ENCODE results near the gene NPBWR2. TPM values are rescaled to one million over a fixed set of nuclear protein-coding genes. Genes with fewer than 3 reads are reported as not detected.

Gene NPBWR2
- total and polyA plus RNA-seq, 4 donors, result not detected

- H3K27me3 ChIP-seq (ENCODE audit: control insufficient read depth in 4 of 4, insufficient read depth in 4 of 4, low read length in 3 of 4), result no peaks in the 10 kb centered on the region
- peaks cover 27 to 63% (median 52%) of the 10 kb centered on the region in 4 donors for H3K4me1 ChIP-seq (ENCODE audit: control insufficient read depth in 4 of 4, insufficient read depth in 4 of 4, low read length in 3 of 4)
- peak overlapping the region; percentile 64 to 74 for H3K27ac ChIP-seq (ENCODE audit: low read depth in 1 of 2, low read length in 2 of 2)
- 26% methylated on average over 12 of the region's 12 CpGs for WGBS
- H3K36me3 ChIP-seq (ENCODE audit: control insufficient read depth in 4 of 4, insufficient read depth in 3 of 4, low read depth in 1 of 4, low read length in 3 of 4), result no peaks in the 10 kb centered on the region
- DNase-seq (ENCODE audit: low spot score), result peak; percentile 51
- TF ChIP-seq MAX (IDR thresholded peaks at IDR 0.05) (no peak), YY1 (IDR thresholded peaks at IDR 0.05) (peak; percentile 19), SP1 (IDR thresholded peaks at IDR 0.05) (peak; percentile 31), GABPA (IDR thresholded peaks at IDR 0.05 in 1 of 2, conservative IDR thresholded peaks at IDR 0.05 in 1 of 2) (no peak), NR2F2 (IDR thresholded peaks at IDR 0.05) (no peak), TAF1 (conservative IDR thresholded peaks at IDR 0.05) (no peak), EGR1 (IDR thresholded peaks at IDR 0.05; ENCODE audit: low read depth in 2 of 2) (no peak), HNF4A (conservative IDR thresholded peaks at IDR 0.05) (peak; percentile 26 to 69), ATF3 (IDR thresholded peaks at IDR 0.05) (no peak), FOXA1 (IDR thresholded peaks at IDR 0.05) (no peak), FOXA2 (IDR thresholded peaks at IDR 0.05) (no peak), RXRA (IDR thresholded peaks at IDR 0.05) (peak; percentile 67 to 90), JUND (IDR thresholded peaks at IDR 0.05) (peak in 1 of 2 donors; percentile 64), HNF4G (IDR thresholded peaks at IDR 0.05) (no peak), RAD21 (IDR thresholded peaks at IDR 0.05) (no peak)
- TF ChIP-seq, protein P1, sequence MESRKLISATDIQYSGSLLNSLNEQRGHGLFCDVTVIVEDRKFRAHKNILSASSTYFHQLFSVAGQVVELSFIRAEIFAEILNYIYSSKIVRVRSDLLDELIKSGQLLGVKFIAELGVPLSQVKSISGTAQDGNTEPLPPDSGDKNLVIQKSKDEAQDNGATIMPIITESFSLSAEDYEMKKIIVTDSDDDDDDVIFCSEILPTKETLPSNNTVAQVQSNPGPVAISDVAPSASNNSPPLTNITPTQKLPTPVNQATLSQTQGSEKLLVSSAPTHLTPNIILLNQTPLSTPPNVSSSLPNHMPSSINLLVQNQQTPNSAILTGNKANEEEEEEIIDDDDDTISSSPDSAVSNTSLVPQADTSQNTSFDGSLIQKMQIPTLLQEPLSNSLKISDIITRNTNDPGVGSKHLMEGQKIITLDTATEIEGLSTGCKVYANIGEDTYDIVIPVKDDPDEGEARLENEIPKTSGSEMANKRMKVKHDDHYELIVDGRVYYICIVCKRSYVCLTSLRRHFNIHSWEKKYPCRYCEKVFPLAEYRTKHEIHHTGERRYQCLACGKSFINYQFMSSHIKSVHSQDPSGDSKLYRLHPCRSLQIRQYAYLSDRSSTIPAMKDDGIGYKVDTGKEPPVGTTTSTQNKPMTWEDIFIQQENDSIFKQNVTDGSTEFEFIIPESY (IDR thresholded peaks at IDR 0.05), result no peak
- TF ChIP-seq, protein P2, sequence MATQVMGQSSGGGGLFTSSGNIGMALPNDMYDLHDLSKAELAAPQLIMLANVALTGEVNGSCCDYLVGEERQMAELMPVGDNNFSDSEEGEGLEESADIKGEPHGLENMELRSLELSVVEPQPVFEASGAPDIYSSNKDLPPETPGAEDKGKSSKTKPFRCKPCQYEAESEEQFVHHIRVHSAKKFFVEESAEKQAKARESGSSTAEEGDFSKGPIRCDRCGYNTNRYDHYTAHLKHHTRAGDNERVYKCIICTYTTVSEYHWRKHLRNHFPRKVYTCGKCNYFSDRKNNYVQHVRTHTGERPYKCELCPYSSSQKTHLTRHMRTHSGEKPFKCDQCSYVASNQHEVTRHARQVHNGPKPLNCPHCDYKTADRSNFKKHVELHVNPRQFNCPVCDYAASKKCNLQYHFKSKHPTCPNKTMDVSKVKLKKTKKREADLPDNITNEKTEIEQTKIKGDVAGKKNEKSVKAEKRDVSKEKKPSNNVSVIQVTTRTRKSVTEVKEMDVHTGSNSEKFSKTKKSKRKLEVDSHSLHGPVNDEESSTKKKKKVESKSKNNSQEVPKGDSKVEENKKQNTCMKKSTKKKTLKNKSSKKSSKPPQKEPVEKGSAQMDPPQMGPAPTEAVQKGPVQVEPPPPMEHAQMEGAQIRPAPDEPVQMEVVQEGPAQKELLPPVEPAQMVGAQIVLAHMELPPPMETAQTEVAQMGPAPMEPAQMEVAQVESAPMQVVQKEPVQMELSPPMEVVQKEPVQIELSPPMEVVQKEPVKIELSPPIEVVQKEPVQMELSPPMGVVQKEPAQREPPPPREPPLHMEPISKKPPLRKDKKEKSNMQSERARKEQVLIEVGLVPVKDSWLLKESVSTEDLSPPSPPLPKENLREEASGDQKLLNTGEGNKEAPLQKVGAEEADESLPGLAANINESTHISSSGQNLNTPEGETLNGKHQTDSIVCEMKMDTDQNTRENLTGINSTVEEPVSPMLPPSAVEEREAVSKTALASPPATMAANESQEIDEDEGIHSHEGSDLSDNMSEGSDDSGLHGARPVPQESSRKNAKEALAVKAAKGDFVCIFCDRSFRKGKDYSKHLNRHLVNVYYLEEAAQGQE (IDR thresholded peaks at IDR 0.05), result no peak
- peak overlapping the region; percentile 71 to 89 (median 83) for H3K4me3 ChIP-seq (ENCODE audit: low read depth in 1 of 3, low read length in 3 of 3)
- H3K9me3 ChIP-seq (ENCODE audit: control insufficient read depth in 4 of 4, low read length in 3 of 4), result no peaks in the 10 kb centered on the region
- H3K9ac ChIP-seq (ENCODE audit: low read depth in 1 of 2, low read length in 2 of 2), result peak overlapping the region; percentile 39 to 85
Observed at GRCh38 chr20:64064145-64064698, 43.1 kb downstream of the NPBWR2 start.

- Histone ChIP-seq H3K9me3 (ENCODE audit: control insufficient read depth in 4 of 4, low read length in 3 of 4) (no peaks in the 10 kb centered on the region), H3K4me3 (ENCODE audit: low read depth in 1 of 3, low read length in 3 of 3) (peak overlapping the region; percentile 71 to 89 (median 83)), H3K27me3 (ENCODE audit: control insufficient read depth in 4 of 4, insufficient read depth in 4 of 4, low read length in 3 of 4) (no peaks in the 10 kb centered on the region), H3K27ac (ENCODE audit: low read depth in 1 of 2, low read length in 2 of 2) (peak overlapping the region; percentile 64 to 74), H3K4me1 (ENCODE audit: control insufficient read depth in 4 of 4, insufficient read depth in 4 of 4, low read length in 3 of 4) (peaks cover 27 to 61% (median 52%) of the 10 kb centered on the region in 4 donors), H3K36me3 (ENCODE audit: control insufficient read depth in 4 of 4, insufficient read depth in 3 of 4, low read depth in 1 of 4, low read length in 3 of 4) (no peaks in the 10 kb centered on the region), H3K9ac (ENCODE audit: low read depth in 1 of 2, low read length in 2 of 2) (peak overlapping the region; percentile 52 to 85)
- TF ChIP-seq, protein P2 (IDR thresholded peaks at IDR 0.05), result no peak
- no peak for TF ChIP-seq NR2F2 (IDR thresholded peaks at IDR 0.05)
- TF ChIP-seq RAD21 (IDR thresholded peaks at IDR 0.05), result no peak
- TF ChIP-seq, protein P1 (IDR thresholded peaks at IDR 0.05), result no peak
- TF ChIP-seq SP1 (IDR thresholded peaks at IDR 0.05), result no peak
- TF ChIP-seq FOXA2 (IDR thresholded peaks at IDR 0.05), result no peak
- TF ChIP-seq RXRA (IDR thresholded peaks at IDR 0.05), result no peak
- 2% methylated on average over 51 of the region's 51 CpGs for WGBS
- DNase-seq (ENCODE audit: low spot score), result no peak
Observed at GRCh38 chr20:64063389-64064144, 43.8 kb downstream of the NPBWR2 start.

Measured in liver (tissue), 9 donors.